ENCODE results near the gene TGFA.

TGFA gene

DNA sequence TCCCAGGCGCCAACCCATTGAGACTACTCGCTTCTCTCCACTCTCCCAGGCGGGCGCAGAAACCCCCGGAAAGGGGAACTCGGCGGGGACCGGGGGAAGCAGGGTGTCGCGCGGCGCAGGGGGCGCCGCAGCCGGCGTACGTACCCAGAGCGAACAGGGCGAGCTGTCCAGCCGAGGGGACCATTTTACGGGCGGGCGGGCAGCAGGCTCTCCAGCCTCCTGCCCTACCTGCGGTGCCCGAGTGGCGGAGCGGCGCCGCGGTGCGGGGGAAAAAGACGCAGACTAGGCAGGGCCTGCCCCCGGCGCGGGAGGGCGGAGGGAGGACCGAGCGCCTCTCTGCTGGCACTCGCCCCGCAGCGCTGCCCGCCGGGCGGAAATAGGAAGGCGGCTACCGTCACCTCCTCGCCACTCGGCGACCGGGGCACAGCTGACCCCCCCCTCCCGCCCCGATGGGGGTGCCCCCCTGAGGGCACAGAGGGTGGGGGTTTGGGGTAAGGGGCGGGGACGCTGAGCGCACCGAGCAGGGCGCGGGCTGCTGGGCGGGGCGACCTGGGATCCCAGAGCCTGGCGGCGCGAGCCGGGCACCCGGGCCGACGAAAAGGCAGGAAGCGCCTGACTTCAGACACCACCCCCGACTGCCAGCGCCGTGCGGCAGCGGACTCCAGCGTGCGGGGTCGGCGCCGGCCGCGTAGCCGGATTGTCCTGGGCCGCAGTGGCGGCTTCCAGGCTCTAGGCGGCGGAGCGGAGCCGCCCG, at the start of gene TGFA:
Gene TGFA (minus strand): TSS at position 243 of the 754 bp plus-strand sequence. CDS start 59 bp downstream, at position 184.
- DNase-seq (ENCODE audit: low spot score): peak; percentile 89

DNA sequence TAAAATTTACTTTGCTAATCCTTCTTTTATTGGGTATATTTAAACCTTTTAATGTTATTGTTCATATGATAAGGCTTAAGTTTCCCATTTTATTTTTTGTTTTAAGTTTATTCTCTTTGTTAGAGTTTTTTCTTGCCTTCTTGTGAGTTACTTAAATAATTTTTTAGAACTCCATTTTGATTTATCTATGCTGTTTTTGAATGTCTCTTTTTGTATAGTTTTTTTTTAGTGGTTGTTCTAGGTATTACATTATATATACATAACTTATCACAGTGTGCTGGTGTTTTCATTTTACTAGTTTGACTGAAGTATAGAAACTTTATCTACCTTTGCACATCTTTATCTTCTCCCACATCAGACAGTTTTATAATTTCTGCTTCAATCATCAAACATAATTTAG, 49.4 kb upstream of the TGFA start:
- DNase-seq (ENCODE audit: low spot score): no peak

DNA sequence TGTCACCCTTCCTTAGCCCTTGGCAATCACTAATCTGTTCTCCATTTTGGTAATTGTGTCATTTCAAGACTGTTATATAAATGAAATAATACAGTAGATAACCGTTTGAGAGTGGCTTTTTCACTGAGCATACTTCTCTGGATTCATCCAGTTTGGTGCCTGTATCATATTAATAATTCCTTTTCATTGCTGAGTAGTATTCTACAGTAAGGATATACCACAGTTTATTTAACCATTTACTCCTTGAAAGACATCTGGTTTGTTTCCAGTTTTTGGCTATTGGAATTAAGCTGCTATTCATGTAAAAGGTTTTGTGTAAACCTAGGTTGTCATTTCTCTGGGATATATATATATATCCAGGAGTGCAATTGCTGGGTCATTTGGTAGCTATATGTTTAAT, 44.6 kb upstream of the TGFA start:
- no peak for DNase-seq (ENCODE audit: low spot score)

DNA sequence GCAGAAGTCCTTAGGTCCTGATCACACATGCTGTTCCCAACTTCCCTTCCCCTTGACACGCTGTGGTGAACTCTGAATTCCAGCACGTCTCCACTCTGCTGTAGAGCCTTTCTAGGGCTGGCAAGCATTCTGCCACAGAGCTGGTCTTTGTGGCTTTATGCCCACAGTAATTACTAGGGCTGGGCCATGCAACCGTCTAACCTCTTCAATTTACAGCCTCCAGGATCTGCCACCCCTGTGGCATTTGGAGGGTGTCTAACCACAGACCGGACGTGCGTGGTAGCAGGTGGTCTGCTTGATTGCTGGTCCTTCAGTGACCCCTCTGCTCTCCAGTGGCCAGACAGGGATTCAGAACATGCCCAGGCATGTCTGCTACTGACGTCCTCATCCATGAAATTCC, 43.1 kb upstream of the TGFA start:
- DNase-seq (ENCODE audit: low spot score): peak; percentile 35

DNA sequence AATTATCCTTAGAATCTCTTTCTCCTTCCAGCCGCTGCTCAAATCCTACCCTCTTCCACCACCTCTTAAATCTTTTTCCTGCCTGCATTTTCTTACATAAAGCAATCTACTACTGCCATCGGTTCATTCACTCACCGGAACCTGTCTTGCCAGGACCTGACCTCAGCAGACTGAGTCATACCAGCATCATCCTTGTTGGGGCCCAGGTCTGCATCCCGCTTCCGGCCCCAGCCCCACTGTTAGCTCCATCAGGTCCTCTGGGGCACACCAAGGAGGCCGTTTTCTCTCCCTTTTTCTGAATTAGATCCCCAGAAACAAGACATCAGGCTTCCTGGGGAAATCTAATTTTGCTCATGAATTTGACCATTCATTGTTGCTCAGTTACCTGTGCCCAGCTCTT, 42.7 kb upstream of the TGFA start:
- peak; percentile 15 for DNase-seq (ENCODE audit: low spot score)

DNA sequence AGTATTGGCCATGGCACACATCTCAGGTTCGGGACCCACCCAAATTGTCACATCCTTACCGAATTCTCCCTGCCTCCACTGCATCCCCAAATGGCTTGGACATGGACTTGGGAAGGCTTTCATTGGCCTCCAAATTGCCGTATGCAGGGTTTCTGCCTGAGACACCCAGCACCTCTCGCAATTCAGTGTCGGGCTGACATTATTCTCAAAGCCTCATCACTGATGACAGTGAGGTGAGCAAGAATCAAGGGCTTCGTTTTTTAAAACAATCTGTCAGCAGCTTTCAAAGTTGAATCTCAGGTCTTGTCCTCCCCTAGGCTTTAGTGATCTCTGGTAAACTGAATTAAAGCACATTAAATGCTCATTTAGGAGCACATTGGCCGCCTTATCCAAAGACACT, 29.5 kb upstream of the TGFA start:
- no peak for DNase-seq (ENCODE audit: low spot score)

DNA sequence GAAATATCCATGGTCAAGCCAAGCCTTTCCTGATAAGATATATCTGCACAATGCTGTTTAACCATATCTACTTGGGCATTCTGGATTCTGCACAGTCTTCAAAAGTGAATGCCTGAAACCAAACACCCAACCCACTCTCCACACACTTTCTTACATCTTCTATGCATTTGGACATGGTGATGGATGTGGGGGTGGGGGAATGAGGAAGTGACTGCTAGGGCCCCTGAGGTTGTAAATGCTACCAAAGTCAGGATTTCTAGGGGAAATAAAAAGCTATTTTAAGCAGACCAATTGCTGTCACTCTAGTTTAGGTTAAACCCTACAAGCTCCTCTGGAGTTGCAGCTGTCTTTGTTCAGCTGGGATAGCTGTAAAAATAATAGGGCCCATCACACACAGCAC, 26.7 kb upstream of the TGFA start:
- DNase-seq (ENCODE audit: low spot score): no peak

DNA sequence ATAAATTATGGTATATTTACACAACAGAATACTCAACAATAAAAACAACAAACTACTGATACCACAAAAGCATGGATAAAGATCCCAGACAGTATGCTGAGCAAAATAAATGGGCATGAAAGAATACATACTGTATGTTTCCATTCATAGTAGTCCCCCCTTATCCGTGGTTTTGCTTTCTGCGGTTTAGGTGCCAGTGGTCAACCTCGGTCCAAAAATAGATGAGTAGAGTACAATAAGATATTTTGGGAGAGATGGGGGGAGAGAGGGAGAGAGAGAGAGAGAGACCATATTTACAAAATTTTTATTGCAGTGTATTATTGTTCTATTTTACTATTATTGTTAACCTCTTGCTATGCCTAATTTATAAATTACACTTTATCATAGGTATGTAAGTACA, 21.0 kb upstream of the TGFA start:
- no peak for DNase-seq (ENCODE audit: low spot score)

DNA sequence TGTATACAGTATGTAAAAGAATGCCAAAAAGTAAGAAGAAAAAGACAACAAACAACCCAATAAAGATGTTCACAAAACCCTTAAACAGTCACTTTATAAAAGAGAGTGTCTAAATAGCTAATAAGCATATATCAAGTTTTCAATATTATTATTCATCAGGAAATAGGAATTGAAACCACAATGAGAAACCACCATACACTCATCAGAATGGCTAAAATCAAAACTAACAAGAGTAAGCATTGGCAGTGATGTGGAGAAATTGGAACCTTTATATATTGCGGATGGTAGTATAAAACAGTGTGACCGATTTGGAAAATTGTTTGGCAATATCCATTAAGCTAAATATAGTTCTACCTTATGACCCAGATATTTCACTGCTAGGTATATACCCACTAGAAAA, 20.5 kb upstream of the TGFA start:
- no peak for DNase-seq (ENCODE audit: low spot score)

DNA sequence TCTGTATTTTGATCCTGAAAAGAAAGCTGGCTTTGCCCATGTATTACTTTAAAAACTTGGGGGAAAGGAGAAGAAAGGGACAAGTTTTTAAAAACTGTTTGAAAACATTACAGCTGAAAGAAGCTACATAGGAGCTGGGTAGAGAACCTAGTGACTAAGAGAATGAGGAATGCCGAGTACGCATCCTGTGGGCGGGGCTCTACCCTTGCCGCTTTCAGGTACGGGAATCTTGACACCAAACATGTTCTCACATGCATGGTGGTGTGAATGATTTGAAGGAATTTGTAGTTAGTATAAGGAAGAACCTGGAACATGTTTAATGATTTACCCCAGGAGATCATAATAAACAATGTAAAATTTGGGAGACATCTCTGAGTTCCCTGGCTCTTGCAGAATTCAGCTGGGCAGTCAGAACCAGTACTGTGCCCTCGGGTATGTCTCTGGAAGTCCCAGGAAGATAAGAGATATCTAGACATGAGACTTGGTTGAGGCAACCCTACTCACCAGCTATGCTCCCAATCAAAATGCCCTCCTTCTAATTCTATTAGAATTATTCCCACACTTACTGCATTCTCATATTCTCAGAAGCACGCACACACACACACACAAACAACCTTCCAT, 16.5 kb upstream of the TGFA start:
- peak; percentile 51 for DNase-seq (ENCODE audit: low spot score)

DNA sequence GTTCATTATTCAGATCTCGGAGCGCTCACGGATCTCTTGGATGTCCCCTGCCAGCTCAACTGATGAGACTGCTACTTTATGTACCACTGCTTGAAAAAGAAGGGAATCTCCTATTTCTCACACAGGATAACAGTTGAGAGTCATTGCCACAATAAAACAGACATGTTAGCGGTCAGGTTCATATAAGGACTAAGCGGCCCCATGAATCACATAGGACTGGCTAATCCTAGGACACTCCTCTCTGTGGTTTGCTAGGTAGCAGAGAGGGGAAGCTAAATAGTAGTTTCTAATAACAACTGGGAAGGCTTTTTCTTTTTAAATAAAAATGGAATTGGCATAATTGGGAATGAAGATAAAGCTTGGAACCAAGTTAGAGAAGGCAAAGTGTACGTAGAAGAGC, 15.9 kb upstream of the TGFA start:
- DNase-seq (ENCODE audit: low spot score): no peak

DNA sequence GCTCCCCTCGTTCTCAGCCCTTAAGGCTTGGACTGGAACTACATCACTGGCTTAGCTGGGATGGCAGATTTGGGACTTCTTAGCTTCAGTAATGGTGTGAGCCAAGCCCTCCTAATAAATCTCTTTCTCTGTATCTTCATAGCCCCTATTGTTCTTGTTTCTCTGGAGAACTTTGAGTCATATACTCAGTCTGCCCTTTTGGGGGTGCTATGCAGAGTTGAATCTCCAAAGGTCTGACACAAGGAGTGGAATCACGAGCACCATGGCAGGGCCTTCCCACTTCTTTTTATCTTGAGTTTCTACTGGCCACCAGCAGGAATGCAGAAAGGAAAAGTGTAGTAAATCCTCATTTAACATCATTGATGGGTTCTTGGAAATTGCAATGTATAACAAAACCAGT, 13.3 kb upstream of the TGFA start:
- DNase-seq (ENCODE audit: low spot score): no peak

DNA sequence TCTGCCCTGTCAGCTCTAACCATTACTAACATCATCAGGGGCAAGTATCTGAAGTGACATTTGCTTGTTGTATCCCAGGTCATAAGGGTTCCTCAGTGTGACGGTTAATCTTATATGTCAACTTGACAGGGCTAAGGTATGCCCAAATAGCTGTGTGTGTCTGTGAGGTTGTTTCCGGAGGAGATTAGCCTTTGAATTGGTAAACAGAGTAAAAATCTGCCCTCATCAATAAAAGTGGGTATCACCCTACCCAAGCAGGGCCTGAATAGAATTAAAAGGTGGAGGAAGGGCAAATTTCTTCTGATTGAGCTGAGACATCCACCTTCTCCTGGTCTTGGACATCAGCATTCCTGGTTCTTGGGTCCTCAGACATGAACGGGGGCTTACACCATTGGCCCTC, 12.8 kb upstream of the TGFA start:
- no peak for DNase-seq (ENCODE audit: low spot score)

DNA sequence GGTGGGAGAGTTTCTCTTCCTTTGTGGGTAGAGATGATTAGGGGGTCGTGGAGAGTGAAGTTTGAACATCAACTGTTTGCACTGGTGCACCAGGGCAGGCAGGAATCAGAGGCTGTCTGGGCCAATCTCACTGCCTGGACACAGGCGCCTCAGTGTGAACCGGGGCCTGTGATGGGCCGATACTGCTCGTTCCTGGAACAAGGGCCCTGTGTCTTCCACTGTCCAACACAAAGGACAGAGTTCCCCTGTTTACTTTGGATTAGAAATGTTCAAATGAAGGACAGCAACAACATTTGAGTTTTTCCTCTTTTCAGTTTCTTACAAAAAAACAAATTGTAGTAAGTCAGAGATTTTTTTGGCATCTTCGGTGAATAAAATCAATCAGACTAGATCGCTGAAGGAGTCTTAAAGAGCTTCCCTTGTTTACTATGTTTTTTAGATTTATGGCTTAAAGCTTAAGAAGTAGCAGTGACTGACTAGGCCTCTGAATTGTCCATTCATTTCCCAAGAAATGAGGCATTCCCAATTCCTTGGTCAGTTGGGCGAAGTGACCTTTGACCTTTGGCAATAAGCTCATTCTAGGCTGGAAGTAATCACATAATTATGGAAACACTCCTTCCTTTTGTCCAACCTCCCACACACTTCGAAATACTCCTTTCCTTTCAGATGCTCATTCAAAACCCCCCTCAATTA, 11.6 kb upstream of the TGFA start:
- no peak for DNase-seq (ENCODE audit: low spot score)

DNA sequence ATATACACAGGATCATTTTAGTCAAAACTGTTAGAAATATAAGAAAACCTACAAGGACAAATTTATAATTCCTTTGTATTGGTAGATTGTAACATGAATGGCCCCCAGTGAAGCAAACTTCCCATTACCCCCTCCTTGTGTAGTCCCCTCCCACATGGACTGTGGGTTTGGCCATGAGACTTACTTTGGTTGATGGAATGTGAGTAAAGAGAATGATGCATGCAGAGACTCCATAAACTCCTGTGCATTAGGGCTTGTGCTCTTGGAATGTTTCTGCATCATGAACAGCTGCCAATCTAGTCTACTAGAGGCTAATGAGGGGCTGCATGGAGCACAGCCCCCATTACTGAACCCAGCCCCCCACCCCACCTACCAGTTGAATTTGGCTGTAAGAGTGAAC, 8.3 kb upstream of the TGFA start:
- no peak for DNase-seq (ENCODE audit: low spot score)

DNA sequence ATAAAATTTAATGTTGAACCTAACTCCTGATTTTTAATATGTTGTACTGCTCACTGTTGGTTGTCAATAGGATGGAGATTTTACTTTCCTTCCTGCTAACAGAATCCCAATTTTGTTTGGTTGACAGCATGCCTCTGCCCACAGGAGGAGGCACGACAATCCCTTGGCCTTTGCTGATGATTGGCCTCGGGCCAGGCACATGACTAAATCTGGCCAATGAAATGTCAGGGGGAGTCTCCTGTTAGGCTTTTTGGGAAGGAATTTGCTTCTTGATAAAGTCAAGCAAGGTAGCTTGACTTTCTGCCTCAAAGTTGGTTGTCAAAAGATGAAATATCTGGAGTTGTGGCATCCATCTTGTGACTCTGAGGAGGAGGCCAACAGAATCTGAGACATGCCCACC, 6.8 kb upstream of the TGFA start:
- no peak for DNase-seq (ENCODE audit: low spot score)

DNA sequence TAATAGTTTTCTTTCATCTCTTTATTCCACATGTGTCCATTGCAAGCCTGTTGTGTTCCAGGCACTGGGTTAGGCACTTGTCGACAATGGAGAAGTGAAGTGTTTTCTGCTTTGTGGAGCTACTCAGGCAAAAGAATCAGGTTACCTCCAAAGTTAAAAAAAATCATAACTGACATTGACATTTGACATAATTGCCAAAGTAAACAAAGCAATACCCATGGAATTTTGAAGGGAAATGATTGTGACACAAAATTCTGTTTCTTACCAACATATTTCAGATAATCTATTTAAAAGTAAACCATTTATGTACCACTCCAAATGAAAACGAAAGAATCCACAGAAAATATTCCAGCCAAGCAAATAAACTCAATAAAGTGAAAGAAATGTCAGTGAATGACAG, 6.4 kb upstream of the TGFA start:
- no peak for DNase-seq (ENCODE audit: low spot score)

DNA sequence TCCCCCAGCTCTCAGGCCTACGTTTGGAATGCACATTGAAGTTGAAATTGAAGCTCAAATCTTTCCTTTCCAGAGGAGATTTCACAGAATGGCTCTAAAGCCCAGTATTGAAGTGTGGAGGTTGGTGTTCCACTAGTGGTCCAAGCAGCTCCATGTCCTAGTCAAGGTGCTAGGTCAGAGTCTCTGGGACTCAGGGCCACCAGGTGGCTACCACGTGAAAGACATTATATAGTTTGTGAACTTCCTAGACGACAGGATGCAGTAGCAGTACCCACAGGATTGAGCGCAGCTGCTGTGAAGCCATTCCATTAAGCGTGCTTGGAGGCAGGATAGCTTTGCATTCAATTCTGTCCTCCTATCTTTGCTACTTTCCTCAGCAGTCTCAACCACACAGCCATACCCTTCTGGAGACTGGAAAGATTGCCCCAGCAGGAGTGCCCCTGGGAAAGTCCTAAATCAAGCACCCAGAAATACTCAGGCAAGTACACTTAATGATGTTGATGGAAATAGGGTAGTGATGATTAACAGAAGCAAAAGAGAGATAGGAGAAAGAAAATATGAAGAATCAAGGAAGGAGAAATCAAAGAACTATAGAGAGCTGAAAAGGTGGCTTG, 4.7 kb upstream of the TGFA start:
- no peak for DNase-seq (ENCODE audit: low spot score)

DNA sequence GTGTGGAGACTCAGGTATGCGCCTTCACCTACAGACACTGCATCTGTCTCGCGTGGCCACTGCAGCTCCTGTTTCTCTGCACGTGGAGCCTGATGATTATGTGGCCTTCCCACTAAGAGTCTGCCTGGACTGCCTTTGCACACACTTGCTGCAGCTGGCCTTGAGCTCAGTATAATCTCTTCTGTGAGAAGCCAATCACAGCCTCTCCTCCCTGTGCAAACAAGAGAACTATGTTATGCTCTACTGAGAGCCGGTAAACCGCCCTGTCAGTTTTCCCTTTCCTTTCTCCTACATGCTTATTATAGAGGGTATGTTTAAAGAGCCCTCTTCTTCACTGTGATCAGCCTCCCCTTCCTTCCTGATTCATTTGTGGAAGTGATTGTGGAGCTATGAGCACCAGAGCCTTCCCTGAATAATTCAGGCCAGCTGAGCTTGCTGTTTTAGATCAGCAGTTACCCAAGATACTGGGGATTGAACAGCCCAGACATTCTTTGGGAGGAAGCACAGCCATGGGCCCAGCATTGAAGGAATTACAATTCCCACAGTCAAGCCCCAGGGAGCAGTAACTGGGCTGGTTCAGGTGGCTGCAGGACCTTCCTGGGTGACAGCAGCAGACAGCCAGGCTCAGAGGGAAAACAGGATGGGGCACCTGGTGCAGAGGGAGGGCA, 3.7 kb upstream of the TGFA start:
- DNase-seq (ENCODE audit: low spot score): peak; percentile 16

DNA sequence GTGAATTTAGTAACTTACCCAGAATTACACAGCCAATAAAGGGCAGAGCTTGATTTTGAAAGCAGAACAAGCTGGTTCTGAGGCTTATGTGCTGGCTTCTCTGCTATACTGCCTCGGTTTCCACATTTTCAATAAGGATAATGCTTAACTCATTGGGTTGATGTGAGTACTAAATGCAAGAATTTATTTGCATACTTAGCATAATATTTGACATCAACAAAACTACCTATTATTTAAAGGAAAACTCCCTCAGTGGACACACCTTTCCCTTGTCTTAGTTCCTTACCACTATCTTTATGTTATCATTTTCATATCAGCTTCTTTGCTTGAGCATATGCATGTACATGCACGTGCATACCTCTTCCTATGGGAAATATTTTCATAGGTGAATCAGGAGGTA, 3.0 kb upstream of the TGFA start:
- DNase-seq (ENCODE audit: low spot score): no peak

DNA sequence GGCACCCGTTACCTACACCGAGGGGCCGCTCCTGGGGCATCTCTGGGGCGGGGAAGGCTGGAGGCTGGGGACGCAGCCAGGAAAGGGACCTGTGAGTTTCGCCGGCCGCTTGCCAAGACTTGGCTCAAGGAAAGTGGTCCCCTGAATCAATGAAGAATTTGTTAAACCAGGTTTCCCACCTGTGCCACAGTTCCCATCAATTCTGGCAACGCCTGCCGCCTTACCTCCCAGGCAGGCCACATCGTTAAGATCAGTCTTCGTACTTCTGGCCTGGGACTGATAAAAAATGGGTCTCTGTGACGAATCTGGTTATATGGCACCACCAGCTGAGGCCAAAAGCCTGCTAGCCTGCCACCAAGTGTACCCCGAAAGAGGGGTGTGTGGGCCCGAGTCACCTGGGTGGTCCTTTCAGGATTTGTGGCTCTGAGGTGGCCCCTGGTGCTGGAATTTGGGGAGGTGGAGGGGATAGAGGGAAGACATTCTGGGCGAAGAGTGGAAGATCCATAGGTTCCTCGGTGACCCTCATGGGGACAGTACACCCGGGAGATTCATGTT, 789 bp upstream of the TGFA start:
- DNase-seq (ENCODE audit: low spot score): no peak

DNA sequence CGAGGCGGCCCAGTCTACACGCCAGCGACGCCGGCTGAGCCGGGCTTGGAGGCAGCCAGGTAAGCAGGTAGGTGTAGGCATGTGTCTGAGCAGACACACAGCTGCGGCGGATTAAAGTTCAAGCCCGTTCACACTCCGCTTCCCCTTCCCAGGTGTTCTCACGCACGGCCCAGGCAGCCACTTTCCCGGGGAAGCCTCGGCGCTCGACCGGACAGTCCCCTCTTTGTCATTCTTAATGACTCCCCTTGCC, 367 bp downstream of the TGFA start:
- peak; percentile 59 for DNase-seq (ENCODE audit: low spot score)
